ENCODE measurements around the gene IGSF11.
"Not testable (repeated sequence)": the region's sequence is repeated elsewhere in the genome, so short reads cannot be mapped to it uniquely, and the experiment has no call there.

IGSF11 gene

GRCh38 chr3:118988198-118989130 is 46.2 kb downstream of the IGSF11 start:
- no peak for DNase-seq

GRCh38 chr3:118987477-118987876 is 47.2 kb downstream of the IGSF11 start:
- peak in 12 of 14 donors; percentile 22 to 84 (median 70) for DNase-seq

- no peak for DNase-seq
These were observed 47.9 kb downstream of the IGSF11 start for GRCh38 chr3:118986734-118987133.

- no peak for DNase-seq
These were observed 49.9 kb downstream of the IGSF11 start for GRCh38 chr3:118984699-118985098.

GRCh38 chr3:118981494-118982134 is 53.0 kb downstream of the IGSF11 start:
- DNase-seq: no peak

- DNase-seq: no peak
These were observed 53.8 kb downstream of the IGSF11 start for GRCh38 chr3:118980832-118981231.

DNA sequence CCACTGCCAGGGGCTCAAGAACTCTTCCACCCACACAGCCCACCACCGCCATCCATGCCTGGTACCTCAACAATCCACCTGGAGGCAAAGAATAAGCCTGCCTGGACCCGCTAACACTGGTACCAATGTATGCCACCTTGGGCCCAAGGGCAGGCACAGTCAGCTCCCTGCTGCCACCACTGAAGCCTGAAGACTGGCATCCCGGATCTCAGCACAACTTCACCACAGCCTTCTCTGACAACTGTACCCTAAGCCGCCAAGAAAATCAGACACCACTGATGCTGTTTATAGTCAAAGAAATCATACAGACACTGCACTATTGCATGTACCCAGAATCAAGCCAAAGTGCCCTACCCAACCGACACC is 56.3 kb downstream of the IGSF11 start:
- no peak for DNase-seq

- no peak for DNase-seq
These were observed 56.8 kb downstream of the IGSF11 start for GRCh38 chr3:118977671-118978392.

DNA sequence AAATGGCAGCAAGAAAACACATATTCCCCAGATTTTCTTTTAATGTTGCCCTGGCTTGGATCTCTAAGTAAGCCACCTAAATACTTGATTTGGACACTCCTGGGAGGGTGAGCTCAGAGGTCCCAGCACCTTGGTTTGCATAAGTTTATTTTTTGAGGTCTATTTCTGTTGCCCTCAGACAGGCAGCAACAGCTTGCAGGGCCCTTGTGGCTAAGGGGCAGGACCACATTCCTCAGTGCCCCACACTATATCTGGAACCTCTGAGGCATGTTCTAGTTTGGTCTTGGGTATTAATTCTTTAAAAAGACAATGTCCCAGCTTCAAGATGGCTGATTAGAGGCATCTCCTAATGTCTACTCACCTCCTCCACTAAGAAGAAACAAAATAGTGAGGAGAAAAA is 57.5 kb downstream of the IGSF11 start:
- DNase-seq: no peak

- DNase-seq: not testable (repeated sequence)
These were observed 59.2 kb downstream of the IGSF11 start for GRCh38 chr3:118975476-118975875.

- DNase-seq: no peak
These were observed 60.1 kb downstream of the IGSF11 start for GRCh38 chr3:118974356-118975097.

DNA sequence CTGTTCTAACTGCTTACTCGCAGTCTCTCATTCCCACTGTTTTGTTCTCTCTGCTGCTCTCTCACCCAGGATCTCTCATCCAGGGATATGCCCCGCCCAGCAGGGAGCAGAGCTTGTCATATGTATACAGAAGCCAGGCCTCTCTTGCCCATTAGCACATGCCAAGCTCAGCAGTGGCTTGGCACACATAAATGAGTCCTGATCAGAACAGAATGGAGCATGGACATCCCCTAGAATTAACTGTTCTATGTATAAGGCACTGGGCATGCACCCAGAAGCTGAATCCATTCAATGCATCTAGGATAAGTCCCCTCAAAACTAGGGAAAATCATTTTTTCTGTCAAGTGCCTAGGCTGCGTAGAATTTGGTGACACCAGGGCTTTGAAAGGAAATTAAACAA is 61.6 kb downstream of the IGSF11 start:
- DNase-seq: peak in 10 of 14 donors; percentile 18 to 63 (median 40)

- peak in 6 of 14 donors; percentile 22 to 39 (median 26) for DNase-seq
These were observed 63.8 kb downstream of the IGSF11 start for GRCh38 chr3:118970819-118971218.

GRCh38 chr3:118968640-118969039 is 66.0 kb downstream of the IGSF11 start:
- DNase-seq: no peak

GRCh38 chr3:118968111-118968510 is 66.5 kb downstream of the IGSF11 start:
- DNase-seq: no peak

DNA sequence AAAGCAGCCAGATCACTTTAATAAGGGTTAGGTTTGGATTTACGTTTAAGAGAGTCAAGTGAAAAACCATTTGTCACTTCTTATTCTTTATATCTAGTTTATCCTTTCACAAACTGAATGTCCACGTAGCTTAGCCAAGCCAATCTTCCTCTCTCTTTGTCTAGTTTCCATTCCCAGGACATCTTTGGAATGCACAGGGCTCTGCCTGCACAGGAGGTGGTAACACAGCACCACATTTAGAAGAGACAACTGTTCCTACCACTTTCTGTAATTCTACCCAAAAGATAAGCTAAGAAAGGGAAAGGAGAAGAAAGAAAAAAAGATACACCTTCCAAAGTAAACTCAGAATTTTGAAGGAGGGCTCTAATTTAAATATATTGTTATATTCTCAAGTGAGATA is 67.9 kb downstream of the IGSF11 start:
- DNase-seq: no peak

- DNase-seq: no peak
These were observed 70.9 kb downstream of the IGSF11 start for GRCh38 chr3:118963711-118964110.

DNA sequence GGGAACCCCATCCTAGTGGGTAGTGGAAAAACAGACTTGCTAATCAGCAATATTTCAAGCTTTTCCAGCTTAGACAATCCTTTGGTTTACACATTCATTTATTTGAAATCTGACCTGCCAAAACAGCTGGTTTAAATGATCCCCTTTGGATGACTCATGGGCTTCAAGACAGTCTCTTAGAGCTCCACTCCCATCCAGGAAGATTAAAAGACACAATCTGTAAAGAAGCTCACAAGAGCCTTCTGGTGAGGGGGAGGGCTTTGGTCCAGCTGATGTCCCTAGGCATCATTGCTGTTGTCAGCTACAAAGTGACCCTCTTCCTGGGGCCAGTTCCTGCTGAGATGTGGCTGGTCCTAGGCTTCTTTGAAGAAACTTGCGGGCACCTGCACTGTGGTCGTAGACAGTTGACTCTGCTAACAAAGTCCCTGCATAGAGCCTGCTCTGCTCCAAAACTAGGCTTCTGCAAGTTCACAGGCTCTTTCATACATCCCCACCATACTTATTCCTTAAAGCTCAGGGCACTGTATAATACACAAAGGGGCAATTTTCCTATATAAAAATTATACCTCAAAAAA is 73.7 kb downstream of the IGSF11 start:
- DNase-seq: no peak

DNA sequence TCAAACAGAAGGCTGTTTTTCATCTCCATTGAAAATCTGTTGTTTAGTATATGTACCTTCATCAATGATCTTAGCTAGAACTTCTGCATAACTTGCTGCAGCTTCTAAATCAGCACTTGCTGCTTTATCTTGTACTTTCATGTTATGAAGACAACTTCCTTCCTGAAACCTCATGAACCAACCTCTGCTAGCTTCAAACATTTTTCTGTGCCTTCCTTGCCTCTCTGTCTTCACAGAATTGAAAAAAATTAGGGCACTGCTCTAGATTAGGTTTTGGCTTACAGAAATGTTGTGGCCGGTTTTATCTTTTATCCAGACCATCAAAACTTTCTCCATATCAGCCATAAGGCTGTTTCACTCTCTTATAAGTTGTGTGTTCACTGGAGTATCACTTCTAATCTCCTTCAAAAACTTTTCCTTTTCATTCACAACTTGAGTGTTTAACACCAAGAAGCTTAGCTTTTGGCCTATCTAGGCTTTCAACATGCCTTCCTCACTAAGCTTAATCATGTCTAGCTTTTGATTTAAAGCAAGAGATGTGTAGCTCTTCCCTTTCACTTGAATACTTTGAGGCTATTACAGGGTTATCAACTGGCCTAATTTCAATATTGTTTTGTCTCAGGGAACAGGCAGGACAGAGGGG is 78.6 kb downstream of the IGSF11 start:
- no peak for DNase-seq

DNA sequence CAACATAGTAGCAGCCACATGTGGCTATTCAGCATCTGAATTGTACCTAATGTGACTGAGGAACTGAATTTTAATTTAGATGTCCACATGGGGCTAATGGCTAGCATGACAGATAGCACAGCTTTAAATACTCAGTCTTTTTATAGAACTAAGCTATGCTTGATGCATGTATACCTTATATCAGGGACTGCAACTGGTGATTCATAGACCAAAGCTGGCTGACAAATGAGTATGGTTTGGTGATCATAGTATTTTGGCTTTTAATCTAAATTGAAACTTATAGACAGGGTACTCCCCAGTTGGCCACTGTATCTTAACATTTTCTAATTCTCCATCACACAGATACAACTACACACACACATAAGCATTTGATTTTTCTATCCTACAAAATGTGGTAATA is 83.6 kb downstream of the IGSF11 start:
- no peak for DNase-seq

DNA sequence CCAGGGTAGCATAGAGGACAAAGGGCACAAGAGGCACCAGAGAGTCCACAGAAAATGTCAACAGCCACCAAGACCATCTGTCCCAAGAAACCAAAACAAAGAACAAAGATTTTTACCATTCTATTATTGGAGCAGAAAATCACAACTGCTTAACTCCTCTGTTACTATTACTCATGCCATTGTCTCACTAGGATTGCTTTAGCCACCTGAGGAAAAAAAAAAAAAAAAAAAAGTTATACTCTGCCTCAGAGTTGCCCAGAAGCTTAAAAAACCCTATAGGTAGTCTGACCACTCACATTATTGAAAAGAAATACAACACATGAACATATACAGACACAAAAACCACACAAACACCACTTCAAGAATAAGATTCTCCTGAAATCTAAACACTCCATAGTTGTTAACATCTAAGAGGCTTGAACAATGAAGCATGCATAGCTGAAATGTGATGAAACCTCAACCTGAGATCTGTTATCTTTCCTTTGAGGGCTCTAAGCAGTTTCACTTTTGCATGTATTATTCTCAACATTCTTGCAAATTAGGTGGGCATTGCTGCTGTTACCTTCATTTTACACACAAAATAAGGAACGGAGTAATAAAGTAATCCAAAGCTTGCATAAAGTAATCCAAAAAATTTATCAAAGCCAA is 85.4 kb downstream of the IGSF11 start:
- DNase-seq: no peak
